Activated CD4-positive, alpha-beta T cell treated with anti-CD3 and anti-CD28 coated beads, Interleukin-2, Interleukin-6, amounts not matched to agents 100 ng/mL and 50 ng/mL, durations not matched to agents 16 hours and 8 hours (primary cell): ENCODE measurements around the gene UBA3.

Experiments used
- DNase-seq: peaks from one replicate; pipeline ENCODE4 v3.0.0-alpha.2; 2020

Gene UBA3

GRCh38 chr3:69080233-69080920 is at the start of gene UBA3:
TSS of gene UBA3 (minus strand) at chr3:69080365. CDS start at chr3:69080353, 12 bp downstream.
- DNase-seq = peak; percentile 96

GRCh38 chr3:69129531-69129930 is 49.4 kb upstream of the UBA3 start:
- no peak for DNase-seq

GRCh38 chr3:69128509-69128908 is 48.3 kb upstream of the UBA3 start:
- DNase-seq = no peak

GRCh38 chr3:69126999-69127398 is 46.8 kb upstream of the UBA3 start:
- no peak for DNase-seq

- DNase-seq = no peak
These were observed 46.1 kb upstream of the UBA3 start for GRCh38 chr3:69126216-69126615.

GRCh38 chr3:69122403-69122802 is 42.2 kb upstream of the UBA3 start, which contains the start of gene LMOD3:
TSS of gene LMOD3 (minus strand) at chr3:69122595. CDS start at chr3:69122386, 209 bp downstream.
- no peak for DNase-seq

- DNase-seq = no peak
These were observed 41.8 kb upstream of the UBA3 start for GRCh38 chr3:69121950-69122349.

GRCh38 chr3:69121513-69121912 is 41.3 kb upstream of the UBA3 start:
- DNase-seq = no peak

- peak; percentile 91 for DNase-seq
These were observed 40.8 kb upstream of the UBA3 start for GRCh38 chr3:69120879-69121464.

GRCh38 chr3:69119681-69120080 is 39.5 kb upstream of the UBA3 start:
- no peak for DNase-seq

- DNase-seq = no peak
These were observed 39.0 kb upstream of the UBA3 start for GRCh38 chr3:69119138-69119537.

- DNase-seq = no peak
These were observed 38.4 kb upstream of the UBA3 start for GRCh38 chr3:69118555-69118954.

GRCh38 chr3:69116897-69117296 is 36.7 kb upstream of the UBA3 start:
- no peak for DNase-seq

- DNase-seq = no peak
These were observed 36.0 kb upstream of the UBA3 start for GRCh38 chr3:69116162-69116561.

GRCh38 chr3:69115731-69116130 is 35.6 kb upstream of the UBA3 start:
- DNase-seq = no peak

- DNase-seq = no peak
These were observed 33.4 kb upstream of the UBA3 start for GRCh38 chr3:69113536-69113935.

- DNase-seq = no peak
These were observed 30.9 kb upstream of the UBA3 start for GRCh38 chr3:69110941-69111546.

- DNase-seq = no peak
These were observed 28.6 kb upstream of the UBA3 start for GRCh38 chr3:69108811-69109210.

GRCh38 chr3:69107841-69108240 is 27.7 kb upstream of the UBA3 start:
- DNase-seq = no peak

- no peak for DNase-seq
These were observed 25.2 kb upstream of the UBA3 start for GRCh38 chr3:69105320-69105719.

GRCh38 chr3:69104586-69104985 is 24.4 kb upstream of the UBA3 start:
- DNase-seq = no peak

- no peak for DNase-seq
These were observed 23.0 kb upstream of the UBA3 start for GRCh38 chr3:69103123-69103522.

GRCh38 chr3:69102384-69102783 is 22.2 kb upstream of the UBA3 start:
- no peak for DNase-seq

- no peak for DNase-seq
These were observed 19.4 kb upstream of the UBA3 start for GRCh38 chr3:69099576-69099975.
